Measurements from ENCODE around the gene CAGE1. TPM values are rescaled to one million over a fixed set of nuclear protein-coding genes. Genes with fewer than 3 reads are reported as not detected.

The CAGE1 gene
- total RNA-seq, 1 donor from 2014 or later, result 0.19 TPM

DNA sequence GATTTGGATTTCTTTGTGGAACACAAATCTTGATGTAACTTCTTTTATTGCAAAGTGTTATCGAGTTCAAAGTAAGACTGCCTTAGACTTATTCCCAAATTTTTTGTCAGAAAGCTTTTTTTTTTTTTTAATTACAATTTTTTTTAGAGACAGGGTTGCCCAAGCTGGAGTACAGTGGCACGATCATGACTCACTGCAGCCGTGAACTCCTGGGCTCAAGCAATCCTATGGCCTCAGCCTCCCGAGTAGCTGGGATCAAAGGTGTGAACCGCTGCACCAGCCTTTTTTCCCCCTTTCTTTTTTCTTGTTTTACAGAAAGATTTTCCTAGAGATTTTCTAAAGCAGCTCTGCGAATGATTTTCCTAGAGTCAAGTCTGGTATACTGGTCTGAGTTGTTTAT, 2.9 kb upstream of the CAGE1 start:
- H3K4me3 Mint-ChIP-seq (ENCODE audit: unreplicated experiment), result no peak overlapping the region
- H3K27me3 Mint-ChIP-seq (ENCODE audit: unreplicated experiment), result no peaks in the 10 kb centered on the region
- TF ChIP-seq, protein P1, sequence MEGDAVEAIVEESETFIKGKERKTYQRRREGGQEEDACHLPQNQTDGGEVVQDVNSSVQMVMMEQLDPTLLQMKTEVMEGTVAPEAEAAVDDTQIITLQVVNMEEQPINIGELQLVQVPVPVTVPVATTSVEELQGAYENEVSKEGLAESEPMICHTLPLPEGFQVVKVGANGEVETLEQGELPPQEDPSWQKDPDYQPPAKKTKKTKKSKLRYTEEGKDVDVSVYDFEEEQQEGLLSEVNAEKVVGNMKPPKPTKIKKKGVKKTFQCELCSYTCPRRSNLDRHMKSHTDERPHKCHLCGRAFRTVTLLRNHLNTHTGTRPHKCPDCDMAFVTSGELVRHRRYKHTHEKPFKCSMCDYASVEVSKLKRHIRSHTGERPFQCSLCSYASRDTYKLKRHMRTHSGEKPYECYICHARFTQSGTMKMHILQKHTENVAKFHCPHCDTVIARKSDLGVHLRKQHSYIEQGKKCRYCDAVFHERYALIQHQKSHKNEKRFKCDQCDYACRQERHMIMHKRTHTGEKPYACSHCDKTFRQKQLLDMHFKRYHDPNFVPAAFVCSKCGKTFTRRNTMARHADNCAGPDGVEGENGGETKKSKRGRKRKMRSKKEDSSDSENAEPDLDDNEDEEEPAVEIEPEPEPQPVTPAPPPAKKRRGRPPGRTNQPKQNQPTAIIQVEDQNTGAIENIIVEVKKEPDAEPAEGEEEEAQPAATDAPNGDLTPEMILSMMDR (IDR thresholded peaks at IDR 0.05), result no peak
- H3K4me1 Mint-ChIP-seq (ENCODE audit: unreplicated experiment), result peaks cover 39% of the 10 kb centered on the region
- DNase-seq (ENCODE audit: extremely low spot score, unreplicated experiment), result no peak
- H3K27ac Mint-ChIP-seq (ENCODE audit: unreplicated experiment), result no peak overlapping the region
- H3K9me3 Mint-ChIP-seq (ENCODE audit: unreplicated experiment), result no peaks in the 10 kb centered on the region
- peaks cover 20% of the 10 kb centered on the region for H3K36me3 Mint-ChIP-seq (ENCODE audit: unreplicated experiment)

DNA sequence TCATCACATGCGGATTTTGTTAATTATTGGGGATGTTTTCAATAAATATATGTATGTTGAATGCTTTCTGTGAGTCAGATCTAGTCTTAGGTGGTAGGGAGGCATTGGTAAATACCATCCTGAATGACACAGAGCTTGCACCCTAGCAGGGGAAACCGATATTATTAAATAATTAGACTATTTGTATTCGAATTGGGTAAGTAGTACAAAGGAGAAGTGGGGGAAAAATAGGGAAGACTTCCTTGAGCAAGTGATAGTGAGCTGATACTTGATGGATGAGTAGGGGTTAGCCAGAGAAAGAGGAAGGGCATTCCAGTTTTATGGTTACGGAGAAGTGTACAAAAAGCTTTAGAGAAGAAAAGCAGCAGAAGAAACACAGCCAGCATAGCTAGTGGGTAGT, 1.6 kb upstream of the CAGE1 start:
- DNase-seq (ENCODE audit: extremely low spot score, unreplicated experiment), result no peak
- H3K27ac Mint-ChIP-seq (ENCODE audit: unreplicated experiment), result peak overlapping the region; percentile 95
- H3K4me1 Mint-ChIP-seq (ENCODE audit: unreplicated experiment), result peaks cover 39% of the 10 kb centered on the region
- peak overlapping the region; percentile 91 for H3K4me3 Mint-ChIP-seq (ENCODE audit: unreplicated experiment)
- H3K27me3 Mint-ChIP-seq (ENCODE audit: unreplicated experiment), result no peaks in the 10 kb centered on the region
- TF ChIP-seq, protein P1 (IDR thresholded peaks at IDR 0.05), result no peak
- H3K9me3 Mint-ChIP-seq (ENCODE audit: unreplicated experiment), result no peaks in the 10 kb centered on the region
- H3K36me3 Mint-ChIP-seq (ENCODE audit: unreplicated experiment), result peaks cover 16% of the 10 kb centered on the region

DNA sequence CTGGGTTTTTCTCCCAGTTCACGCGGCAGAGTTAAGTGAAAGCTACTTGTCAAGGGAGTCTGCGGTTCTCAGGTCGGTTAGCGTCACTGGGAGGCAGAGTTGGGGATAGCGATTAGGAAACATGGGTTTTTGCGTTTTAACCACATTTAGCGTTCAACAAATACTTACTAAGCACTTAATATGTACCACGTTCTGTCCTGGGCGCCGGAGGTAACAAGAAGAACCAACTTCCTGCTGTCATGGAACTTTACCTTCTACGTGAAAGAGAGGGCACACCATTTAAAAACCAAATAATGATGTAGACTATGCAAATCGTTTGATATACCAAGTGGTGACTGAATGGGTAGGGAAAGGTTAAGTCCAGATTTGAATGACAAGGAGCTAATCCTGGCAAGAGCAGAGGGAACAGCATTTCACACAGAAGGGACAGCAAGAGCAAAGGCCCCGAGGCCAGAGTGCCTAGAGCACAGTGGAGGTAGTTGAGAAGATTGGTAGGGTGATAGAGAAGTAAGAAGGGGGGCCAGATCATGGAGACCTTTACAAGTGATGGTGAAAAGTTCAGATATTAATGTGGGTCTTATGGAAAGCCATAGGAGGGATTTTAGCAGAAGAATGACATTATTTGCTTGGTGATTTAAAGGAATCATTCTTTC, 810 bp upstream of the CAGE1 start:
- Mint-ChIP-seq H3K27me3 (ENCODE audit: unreplicated experiment) (no peaks in the 10 kb centered on the region), H3K4me3 (ENCODE audit: unreplicated experiment) (peak overlapping the region; percentile 91), H3K4me1 (ENCODE audit: unreplicated experiment) (peaks cover 39% of the 10 kb centered on the region), H3K27ac (ENCODE audit: unreplicated experiment) (peak overlapping the region; percentile 95), H3K9me3 (ENCODE audit: unreplicated experiment) (no peaks in the 10 kb centered on the region), H3K36me3 (ENCODE audit: unreplicated experiment) (peaks cover 12% of the 10 kb centered on the region)
- TF ChIP-seq, protein P1 (IDR thresholded peaks at IDR 0.05), result peak; percentile 47
- DNase-seq (ENCODE audit: extremely low spot score, unreplicated experiment), result no peak

DNA sequence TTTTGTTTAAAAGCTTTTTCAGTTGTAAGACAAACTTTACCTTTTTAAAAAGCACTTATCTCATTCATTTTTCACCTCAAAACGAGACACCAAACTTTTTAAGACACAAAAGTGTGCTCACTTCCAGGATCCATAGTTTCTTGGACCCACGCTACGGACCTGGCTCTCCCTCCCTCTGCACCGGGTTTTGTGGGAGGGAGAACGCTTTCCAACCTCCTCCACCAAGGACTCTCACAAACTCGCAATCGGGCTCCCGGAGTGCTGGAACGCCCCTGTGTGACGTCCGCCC, 436 bp downstream of the CAGE1 start:
- H3K4me3 Mint-ChIP-seq (ENCODE audit: unreplicated experiment), result peak overlapping the region; percentile 91
- peaks cover 5% of the 10 kb centered on the region for H3K36me3 Mint-ChIP-seq (ENCODE audit: unreplicated experiment)
- H3K9me3 Mint-ChIP-seq (ENCODE audit: unreplicated experiment), result no peaks in the 10 kb centered on the region
- TF ChIP-seq, protein P1 (IDR thresholded peaks at IDR 0.05), result no peak
- peak overlapping the region; percentile 95 for H3K27ac Mint-ChIP-seq (ENCODE audit: unreplicated experiment)
- no peaks in the 10 kb centered on the region for H3K27me3 Mint-ChIP-seq (ENCODE audit: unreplicated experiment)
- H3K4me1 Mint-ChIP-seq (ENCODE audit: unreplicated experiment), result peaks cover 39% of the 10 kb centered on the region
- no peak for DNase-seq (ENCODE audit: extremely low spot score, unreplicated experiment)

DNA sequence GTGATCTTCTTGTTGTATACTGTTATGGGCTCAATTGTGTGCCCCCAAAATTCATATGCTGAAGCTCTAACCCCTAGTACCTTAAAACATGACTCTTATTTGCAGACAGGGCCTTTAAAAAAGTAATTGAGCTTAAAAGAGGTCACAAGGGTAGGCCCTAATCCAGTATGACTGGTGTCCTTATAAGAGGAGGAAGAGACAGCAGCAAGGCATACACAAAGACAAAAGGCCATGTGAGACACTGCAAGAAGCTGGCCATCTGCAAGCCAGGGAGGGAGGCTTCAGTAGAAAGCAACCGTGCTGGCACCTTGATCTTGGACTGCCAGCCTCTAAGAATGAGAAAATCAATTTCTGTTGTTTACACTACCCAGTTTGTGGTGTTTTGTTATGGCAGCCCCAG, 8.4 kb downstream of the CAGE1 start:
- TF ChIP-seq, protein P1 (IDR thresholded peaks at IDR 0.05), result no peak
- Mint-ChIP-seq H3K36me3 (ENCODE audit: unreplicated experiment) (no peaks in the 10 kb centered on the region), H3K27ac (ENCODE audit: unreplicated experiment) (no peak overlapping the region), H3K4me1 (ENCODE audit: unreplicated experiment) (no peaks in the 10 kb centered on the region), H3K4me3 (ENCODE audit: unreplicated experiment) (no peak overlapping the region), H3K27me3 (ENCODE audit: unreplicated experiment) (peaks cover 6% of the 10 kb centered on the region), H3K9me3 (ENCODE audit: unreplicated experiment) (no peaks in the 10 kb centered on the region)
- DNase-seq (ENCODE audit: extremely low spot score, unreplicated experiment), result no peak

Data from osteocyte (in vitro differentiated cells).